T-helper 1 cell treated with Interleukin-12 subunit alpha and Interleukin-12 subunit beta and Interleukin-4 antibody, amounts not matched to agents 30 μg/mL and 1 μg/mL, for 36 hours (primary cell): ENCODE measurements around the gene L3MBTL4.

Source experiments
- H3K27ac Mint-ChIP-seq: one replicate; pipeline ENCODE4 v1.8.0; 2021; ENCODE audit warnings: mild to moderate bottlenecking, mixed read lengths
- H3K27me3 Mint-ChIP-seq: one replicate; pipeline ENCODE4 v1.8.0; 2021; ENCODE audit warnings: low read depth, mixed read lengths
- H3K36me3 Mint-ChIP-seq: one replicate; pipeline ENCODE4 v1.8.0; 2021; ENCODE audit warnings: low read depth, mixed read lengths
- H3K4me1 Mint-ChIP-seq: one replicate; pipeline ENCODE4 v1.8.0; 2021; ENCODE audit warnings: low read depth, mixed read lengths
- H3K4me3 Mint-ChIP-seq: one replicate; pipeline ENCODE4 v1.8.0; 2021; ENCODE audit warnings: mild to moderate bottlenecking, moderate library complexity, mixed read lengths
- H3K9me3 Mint-ChIP-seq: one replicate; pipeline ENCODE4 v1.8.0; 2021; ENCODE audit warnings: mixed read lengths

Gene L3MBTL4

DNA sequence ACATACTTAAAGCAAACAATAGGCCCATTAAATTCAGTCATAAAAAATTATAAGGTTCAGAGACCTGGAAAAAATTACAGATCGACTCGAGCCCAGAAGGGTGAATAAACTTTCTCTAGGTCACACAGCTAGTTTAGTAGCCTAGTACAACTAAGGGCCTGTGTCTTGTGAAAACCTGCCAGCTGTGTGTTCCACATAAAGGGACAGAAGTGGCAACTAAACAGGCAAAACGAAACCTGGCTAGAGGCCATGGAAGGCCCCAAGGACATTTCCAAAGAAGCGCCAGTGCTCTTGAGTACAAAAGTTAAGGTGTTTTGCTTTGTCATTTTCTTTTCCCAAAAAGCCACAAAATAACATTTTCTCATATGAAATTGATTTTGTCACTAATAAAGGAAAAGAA lies 164.9 kb downstream of the L3MBTL4 start:
- no peak overlapping the region for H3K4me3 Mint-ChIP-seq
- H3K27ac Mint-ChIP-seq = no peak overlapping the region
- H3K9me3 Mint-ChIP-seq = no peaks in the 10 kb centered on the region
- no peaks in the 10 kb centered on the region for H3K27me3 Mint-ChIP-seq
- H3K36me3 Mint-ChIP-seq = no peaks in the 10 kb centered on the region
- H3K4me1 Mint-ChIP-seq = peaks cover 2% of the 10 kb centered on the region

DNA sequence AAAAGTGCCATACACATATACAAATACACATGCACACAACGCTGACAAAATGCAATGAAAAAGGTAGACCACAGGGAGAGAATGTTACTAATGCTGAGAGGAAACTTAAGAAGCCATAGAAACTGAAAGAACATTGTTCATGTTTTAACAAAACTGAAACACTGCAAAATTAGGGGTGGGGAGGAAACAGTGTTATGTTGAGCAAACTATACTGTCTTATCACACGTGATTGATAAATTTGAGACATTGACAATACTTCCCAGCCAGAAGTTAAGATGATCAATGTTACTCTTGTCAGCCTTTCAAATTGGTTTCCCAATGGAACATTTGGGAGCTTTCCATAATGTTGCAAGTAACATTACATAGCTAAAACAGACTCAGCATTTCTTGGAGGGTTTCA lies 165.5 kb downstream of the L3MBTL4 start:
- H3K36me3 Mint-ChIP-seq = no peaks in the 10 kb centered on the region
- H3K4me1 Mint-ChIP-seq = peaks cover 2% of the 10 kb centered on the region
- H3K27me3 Mint-ChIP-seq = no peaks in the 10 kb centered on the region
- H3K4me3 Mint-ChIP-seq = no peak overlapping the region
- H3K27ac Mint-ChIP-seq = no peak overlapping the region
- H3K9me3 Mint-ChIP-seq = no peaks in the 10 kb centered on the region

DNA sequence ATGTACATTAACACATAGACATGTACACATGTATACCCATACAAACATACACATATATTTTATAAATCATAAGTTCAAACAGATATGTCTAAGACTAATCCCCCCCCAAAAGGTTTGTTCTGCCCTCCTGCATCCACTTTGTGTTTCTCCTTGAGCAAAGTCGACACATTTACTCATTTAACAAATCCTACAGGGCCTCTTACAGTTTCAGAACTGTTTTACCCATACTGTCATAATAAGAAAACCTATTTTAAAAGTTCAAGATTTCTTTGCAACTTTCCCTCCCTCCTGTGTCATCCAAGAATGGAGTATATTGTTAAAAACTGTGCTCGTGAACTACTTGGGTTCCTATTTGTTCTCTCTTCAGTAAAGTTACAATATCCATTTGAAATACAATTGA lies 166.7 kb downstream of the L3MBTL4 start:
- Mint-ChIP-seq H3K4me1 (peaks cover 2% of the 10 kb centered on the region), H3K27ac (no peak overlapping the region), H3K36me3 (no peaks in the 10 kb centered on the region), H3K9me3 (no peaks in the 10 kb centered on the region), H3K4me3 (no peak overlapping the region), H3K27me3 (no peaks in the 10 kb centered on the region)

GRCh38 chr18:6242004-6242403 lies 172.7 kb downstream of the L3MBTL4 start:
- no peaks in the 10 kb centered on the region for H3K4me1 Mint-ChIP-seq
- no peak overlapping the region for H3K4me3 Mint-ChIP-seq
- no peaks in the 10 kb centered on the region for H3K27me3 Mint-ChIP-seq
- H3K9me3 Mint-ChIP-seq = no peaks in the 10 kb centered on the region
- H3K27ac Mint-ChIP-seq = no peak overlapping the region
- H3K36me3 Mint-ChIP-seq = no peaks in the 10 kb centered on the region

DNA sequence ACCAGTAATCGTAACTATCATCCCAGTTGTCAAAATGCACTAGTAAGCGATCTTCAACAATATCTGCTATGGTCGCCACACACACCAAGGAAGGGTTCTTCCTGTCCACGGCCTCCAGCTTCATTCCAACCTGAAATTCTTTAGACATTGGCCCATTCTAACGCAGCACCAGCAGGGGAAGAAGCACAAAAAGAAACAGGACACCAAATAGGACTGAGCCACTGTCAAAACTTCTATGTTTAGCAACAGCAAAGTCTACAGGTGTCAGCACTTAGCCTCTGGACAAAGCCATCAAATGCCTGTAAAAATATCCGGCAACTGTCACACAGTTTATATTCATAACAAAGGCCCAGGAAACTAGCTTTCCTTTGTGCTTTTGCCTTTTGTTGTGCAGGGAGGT lies 175.0 kb downstream of the L3MBTL4 start:
- Mint-ChIP-seq H3K27ac (no peak overlapping the region), H3K9me3 (no peaks in the 10 kb centered on the region), H3K4me1 (no peaks in the 10 kb centered on the region), H3K36me3 (no peaks in the 10 kb centered on the region), H3K27me3 (no peaks in the 10 kb centered on the region), H3K4me3 (no peak overlapping the region)

- no peaks in the 10 kb centered on the region for H3K4me1 Mint-ChIP-seq
- no peak overlapping the region for H3K4me3 Mint-ChIP-seq
- no peaks in the 10 kb centered on the region for H3K27me3 Mint-ChIP-seq
- no peaks in the 10 kb centered on the region for H3K36me3 Mint-ChIP-seq
- H3K9me3 Mint-ChIP-seq = no peaks in the 10 kb centered on the region
- H3K27ac Mint-ChIP-seq = no peak overlapping the region
These were observed 178.5 kb downstream of the L3MBTL4 start for GRCh38 chr18:6236258-6236657.

DNA sequence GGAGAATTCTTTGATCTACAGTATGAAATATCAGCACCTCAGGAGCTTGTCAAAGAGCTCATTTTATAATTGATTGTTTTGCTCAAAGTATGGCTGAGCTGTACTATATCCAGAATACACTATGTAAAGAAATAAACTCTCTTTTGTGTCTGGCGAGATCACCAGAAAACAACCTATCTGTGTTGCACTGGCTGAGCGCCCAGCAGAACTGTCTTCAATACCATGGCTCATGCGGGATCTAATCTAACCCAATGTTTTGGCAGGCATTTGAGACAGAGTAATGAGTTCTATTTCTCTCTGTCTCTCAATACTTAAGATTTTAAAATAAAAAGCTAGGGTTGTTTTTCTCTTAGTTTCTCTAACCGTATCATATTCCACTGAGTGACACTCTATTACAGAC lies 192.4 kb downstream of the L3MBTL4 start:
- H3K36me3 Mint-ChIP-seq = no peaks in the 10 kb centered on the region
- no peaks in the 10 kb centered on the region for H3K4me1 Mint-ChIP-seq
- H3K27ac Mint-ChIP-seq = no peak overlapping the region
- no peaks in the 10 kb centered on the region for H3K27me3 Mint-ChIP-seq
- no peak overlapping the region for H3K4me3 Mint-ChIP-seq
- peaks cover 7% of the 10 kb centered on the region for H3K9me3 Mint-ChIP-seq

DNA sequence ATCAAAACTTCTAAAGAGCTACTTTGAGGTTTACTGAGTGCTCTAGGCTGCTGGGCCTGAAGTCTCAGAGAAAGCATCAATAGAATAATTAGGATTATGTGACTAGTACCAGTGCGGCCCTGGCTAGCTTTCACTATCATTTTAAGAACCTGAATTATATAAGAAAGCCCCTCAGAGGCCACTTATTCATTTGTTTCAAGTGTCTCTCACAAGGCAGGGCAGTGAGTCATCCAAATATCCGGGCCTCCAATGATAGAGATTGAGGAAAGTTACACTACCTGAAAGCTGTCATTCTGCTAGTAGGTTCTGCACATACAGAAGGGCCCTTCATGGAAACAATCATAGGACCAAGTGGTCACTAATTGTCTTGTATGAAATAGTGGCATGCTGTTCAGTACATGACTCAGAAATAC lies 193.1 kb downstream of the L3MBTL4 start:
- Mint-ChIP-seq H3K4me3 (no peak overlapping the region), H3K27ac (no peak overlapping the region), H3K9me3 (peaks cover 7% of the 10 kb centered on the region), H3K27me3 (no peaks in the 10 kb centered on the region), H3K36me3 (no peaks in the 10 kb centered on the region), H3K4me1 (no peaks in the 10 kb centered on the region)

- Mint-ChIP-seq H3K27me3 (no peaks in the 10 kb centered on the region), H3K4me3 (no peak overlapping the region), H3K36me3 (no peaks in the 10 kb centered on the region), H3K27ac (no peak overlapping the region), H3K9me3 (peaks cover 6% of the 10 kb centered on the region), H3K4me1 (no peaks in the 10 kb centered on the region)
These were observed 194.6 kb downstream of the L3MBTL4 start for GRCh38 chr18:6220129-6220528.

DNA sequence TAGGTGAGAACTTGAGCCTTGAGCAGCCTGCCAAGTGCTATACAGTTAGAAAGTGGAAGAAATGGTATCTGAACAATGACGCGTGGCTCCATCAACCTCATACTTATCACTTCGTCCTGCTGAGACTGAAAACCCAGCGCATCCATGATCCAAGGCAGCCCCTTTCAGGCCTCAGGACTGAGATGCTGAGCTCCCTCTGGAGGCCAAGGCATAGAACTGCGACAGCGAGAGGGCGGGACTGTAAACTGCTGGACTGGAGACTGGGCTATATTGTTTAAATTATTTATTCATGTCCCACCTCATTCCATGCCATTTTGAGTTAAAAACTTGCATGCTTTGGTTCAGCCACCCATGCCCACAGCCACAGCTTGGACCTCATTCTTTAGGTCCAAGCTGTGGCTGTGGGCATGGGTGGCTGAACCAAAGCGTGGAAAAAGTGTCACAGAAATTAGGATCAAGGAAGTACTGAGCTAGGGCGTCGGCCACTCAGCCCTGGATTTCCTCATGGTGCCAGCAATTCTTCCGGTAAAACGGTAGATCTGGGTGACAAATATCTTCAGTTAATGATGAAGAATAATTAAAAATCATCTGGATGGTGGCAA lies 195.5 kb downstream of the L3MBTL4 start:
- Mint-ChIP-seq H3K4me3 (no peak overlapping the region), H3K27me3 (no peaks in the 10 kb centered on the region), H3K27ac (no peak overlapping the region), H3K36me3 (no peaks in the 10 kb centered on the region), H3K4me1 (no peaks in the 10 kb centered on the region), H3K9me3 (no peaks in the 10 kb centered on the region)

DNA sequence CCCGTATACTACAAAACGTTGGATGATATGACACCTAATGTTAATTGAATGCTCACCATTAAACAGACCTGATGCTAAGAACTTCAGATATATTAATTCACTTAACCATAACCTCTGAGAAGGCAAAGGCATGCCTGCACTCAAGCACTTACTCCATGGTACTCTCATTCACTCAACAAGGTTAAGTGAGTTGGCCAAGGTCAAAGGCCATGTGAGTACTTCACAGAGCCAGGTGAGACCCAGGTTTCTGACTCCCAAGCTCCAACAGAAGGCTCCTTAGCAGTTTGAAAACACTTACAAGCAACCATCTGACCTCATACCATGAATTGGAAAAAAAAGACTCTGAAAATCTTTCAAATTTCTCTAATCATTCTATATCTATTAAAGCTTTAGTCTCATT lies 198.8 kb downstream of the L3MBTL4 start:
- Mint-ChIP-seq H3K27me3 (no peaks in the 10 kb centered on the region), H3K36me3 (no peaks in the 10 kb centered on the region), H3K4me1 (no peaks in the 10 kb centered on the region), H3K27ac (no peak overlapping the region), H3K4me3 (no peak overlapping the region), H3K9me3 (no peaks in the 10 kb centered on the region)

DNA sequence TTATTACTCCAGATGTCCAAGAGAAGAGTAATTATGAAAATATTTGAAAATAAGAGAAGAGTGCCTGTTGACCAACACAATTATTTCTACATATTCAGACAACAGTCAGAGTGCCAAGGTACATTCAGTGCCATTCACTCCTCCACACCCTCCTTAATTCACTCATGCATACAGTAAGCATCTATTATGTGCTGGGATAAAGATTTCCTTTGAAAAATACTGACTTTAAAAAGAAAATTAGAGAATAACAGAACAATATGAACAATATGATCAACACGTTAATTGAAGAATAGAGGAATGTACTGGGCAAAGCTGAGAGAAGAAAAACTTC lies 203.6 kb downstream of the L3MBTL4 start:
- H3K36me3 Mint-ChIP-seq = no peaks in the 10 kb centered on the region
- no peaks in the 10 kb centered on the region for H3K9me3 Mint-ChIP-seq
- no peak overlapping the region for H3K27ac Mint-ChIP-seq
- no peak overlapping the region for H3K4me3 Mint-ChIP-seq
- H3K4me1 Mint-ChIP-seq = no peaks in the 10 kb centered on the region
- no peaks in the 10 kb centered on the region for H3K27me3 Mint-ChIP-seq

- Mint-ChIP-seq H3K4me1 (no peaks in the 10 kb centered on the region), H3K4me3 (no peak overlapping the region), H3K9me3 (no peaks in the 10 kb centered on the region), H3K27ac (no peak overlapping the region), H3K27me3 (no peaks in the 10 kb centered on the region), H3K36me3 (no peaks in the 10 kb centered on the region)
These were observed 204.2 kb downstream of the L3MBTL4 start for GRCh38 chr18:6210349-6211173.

DNA sequence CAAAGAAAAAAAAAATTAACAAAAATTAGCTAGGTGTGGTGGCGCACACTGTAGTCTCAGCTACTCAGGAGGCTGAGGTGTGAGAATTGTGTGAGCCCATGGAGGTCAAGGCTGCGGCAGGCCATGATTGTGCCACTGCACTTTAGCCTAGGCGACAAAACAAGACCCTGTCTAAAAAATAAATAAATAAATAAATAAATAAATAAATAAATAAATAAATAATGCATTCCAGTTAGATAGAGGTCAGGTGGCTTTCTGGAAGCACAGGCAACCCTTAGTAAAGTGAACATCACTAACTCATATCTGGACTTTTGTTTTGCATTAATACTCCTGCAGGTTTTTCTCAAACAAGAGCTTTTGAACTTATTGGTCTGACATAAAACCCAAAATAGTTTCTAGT lies 206.8 kb downstream of the L3MBTL4 start:
- H3K4me1 Mint-ChIP-seq = no peaks in the 10 kb centered on the region

DNA sequence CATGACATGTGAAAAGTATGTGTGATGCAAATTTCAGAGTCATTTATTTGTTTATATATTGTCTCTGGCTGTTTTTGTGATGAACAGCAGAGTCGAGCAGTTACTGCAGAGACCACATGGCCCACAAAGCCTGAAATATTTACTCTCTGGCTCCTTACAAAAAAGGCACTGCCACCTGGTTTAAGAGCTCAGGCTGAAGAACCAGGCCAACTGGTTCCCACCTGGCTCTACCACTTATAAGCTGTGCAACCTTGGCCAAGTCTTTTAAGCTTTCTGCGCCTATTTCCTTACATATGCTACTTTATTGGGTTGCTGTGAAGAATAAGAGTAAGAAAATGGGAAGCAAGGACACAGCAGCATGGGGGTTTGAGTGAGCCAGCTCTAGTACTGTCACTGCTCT lies 207.6 kb downstream of the L3MBTL4 start:
- H3K4me1 Mint-ChIP-seq = no peaks in the 10 kb centered on the region
- no peaks in the 10 kb centered on the region for H3K36me3 Mint-ChIP-seq
- no peak overlapping the region for H3K4me3 Mint-ChIP-seq
- no peak overlapping the region for H3K27ac Mint-ChIP-seq
- H3K27me3 Mint-ChIP-seq = no peaks in the 10 kb centered on the region
- no peaks in the 10 kb centered on the region for H3K9me3 Mint-ChIP-seq

More for the DNA sequence above, 206.8 kb downstream of the L3MBTL4 start:
- no peaks in the 10 kb centered on the region for H3K9me3 Mint-ChIP-seq
- no peaks in the 10 kb centered on the region for H3K36me3 Mint-ChIP-seq
- no peaks in the 10 kb centered on the region for H3K27me3 Mint-ChIP-seq
- H3K27ac Mint-ChIP-seq = no peak overlapping the region
- no peak overlapping the region for H3K4me3 Mint-ChIP-seq
